Naive B cell (primary cell): Measurements from ENCODE around the gene MSI2. TPM values are rescaled to one million over a fixed set of nuclear protein-coding genes. Genes with fewer than 3 reads are reported as not detected.

Experiments
- ATAC-seq, 2 donors: fragments of 150-1000 bp; cut with Tn5 transposase; 2 replicates each; pipeline ENCODE4 v1.10.0; 2021; ENCODE audit warnings: low read depth in 2 of 2, mild to moderate bottlenecking in 2 of 2, moderate library complexity in 2 of 2
- DNase-seq: peaks from one replicate; pipeline ENCODE4 v3.0.0; 2022
- H3K27ac Mint-ChIP-seq, 6 donors: one replicate each; pipeline ENCODE4 v1.8.0; 2020 to 2022; ENCODE audit warnings: mild to moderate bottlenecking in 6 of 6, mixed read lengths in 6 of 6, moderate library complexity in 5 of 6, inconsistent platforms in 2 of 6
- H3K27me3 Mint-ChIP-seq, 3 donors: one replicate each; pipeline ENCODE4 v1.8.0; 2021 to 2022; ENCODE audit warnings: mixed read lengths in 3 of 3, mild to moderate bottlenecking in 1 of 3
- H3K36me3 Mint-ChIP-seq, 2 donors: one replicate each; pipeline ENCODE4 v1.8.0; 2020 to 2022; ENCODE audit warnings: mixed read lengths in 2 of 2, inconsistent platforms in 1 of 2, mild to moderate bottlenecking in 1 of 2
- H3K4me1 Mint-ChIP-seq, 3 donors: one replicate each; pipeline ENCODE4 v1.8.0; 2020 to 2022; ENCODE audit warnings: mixed read lengths in 3 of 3, inconsistent platforms in 1 of 3, mild to moderate bottlenecking in 1 of 3, moderate library complexity in 1 of 3
- H3K4me3 Mint-ChIP-seq, 8 donors: one replicate each; pipeline ENCODE4 v1.8.0; 2020 to 2022; ENCODE audit warnings: mild to moderate bottlenecking in 8 of 8, mixed read lengths in 8 of 8, moderate library complexity in 8 of 8, inconsistent platforms in 2 of 8
- H3K9me3 Mint-ChIP-seq, 7 donors: one replicate each; pipeline ENCODE4 v1.8.0; 2020 to 2022; ENCODE audit warnings: mixed read lengths in 7 of 7, mild to moderate bottlenecking in 5 of 7, inconsistent platforms in 2 of 7, moderate library complexity in 1 of 7
- polyA plus RNA-seq, 6 donors: library from polyadenylated mRNA; unstranded; fragments of 300-500 nt; fragmentation: Illumina TruSeq; gene quantifications; one replicate each; pipeline ENCODE4 v1.2.3, GENCODE V29; 2021; ENCODE audit warnings: low read depth in 6 of 6

Gene MSI2
- polyA plus RNA-seq, 6 donors from 2014 or later = 4.0 to 11.3 (median 6.8) TPM

DNA sequence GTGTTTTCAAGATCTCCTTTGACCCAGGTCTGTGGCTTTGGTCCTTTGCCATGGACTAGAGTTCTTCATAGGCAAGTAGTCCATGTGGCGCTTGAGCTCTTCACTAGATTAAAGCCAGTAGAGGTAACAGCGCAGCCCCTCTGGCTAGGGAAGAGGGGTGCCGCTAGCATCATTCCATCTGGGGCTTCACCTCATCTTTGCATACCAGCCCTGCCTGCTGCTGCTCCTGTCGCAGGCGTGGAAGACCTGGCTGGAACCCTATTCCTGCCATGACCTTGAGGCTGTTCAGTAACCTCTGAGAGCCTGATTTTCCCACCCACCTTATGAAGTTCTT lies 198.4 kb downstream of the MSI2 start:
- ATAC-seq = peak in 1 of 2 donors; percentile 18

DNA sequence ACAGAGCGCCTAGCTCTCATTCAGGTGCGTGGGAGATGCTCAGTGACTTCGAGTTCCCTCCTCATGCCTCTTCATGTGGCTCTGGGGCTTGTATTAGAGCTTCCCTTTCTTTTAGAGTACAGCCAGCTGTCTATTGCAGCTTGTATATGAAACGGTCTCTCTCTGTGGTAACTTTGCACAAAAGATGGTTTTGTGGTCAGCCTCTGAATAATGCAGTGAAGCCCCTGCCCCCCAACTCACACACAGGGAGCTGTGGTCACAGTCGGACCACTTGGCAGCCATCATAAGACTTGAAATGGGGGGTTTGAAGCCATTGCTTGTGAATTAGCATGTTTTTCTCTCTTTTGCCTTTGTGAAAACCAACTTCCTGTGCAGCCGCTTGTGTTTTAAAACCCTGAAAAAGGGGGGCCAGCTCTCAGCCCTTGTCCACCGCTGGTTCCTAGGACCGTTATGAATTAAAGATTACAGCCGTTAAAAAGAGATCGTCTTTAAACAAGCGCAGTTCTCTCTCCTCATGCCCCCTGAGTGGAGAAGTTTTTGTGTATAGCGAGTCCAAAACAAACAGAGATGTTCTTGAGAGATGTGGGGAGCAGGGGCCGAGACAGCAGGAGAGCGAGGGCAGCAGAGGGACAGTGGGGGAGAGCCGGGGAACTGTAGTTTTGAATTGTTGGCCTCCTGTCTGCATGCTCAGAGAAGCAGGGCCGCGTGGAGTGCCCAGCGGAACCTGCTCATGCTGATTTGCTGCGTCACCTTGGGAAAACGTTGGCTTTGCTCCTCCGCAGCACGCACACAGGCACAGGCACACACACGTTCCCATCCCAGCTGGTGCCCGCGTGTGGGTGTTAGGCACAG lies 199.0 kb downstream of the MSI2 start:
- DNase-seq (peak; percentile 33), ATAC-seq (peak; percentile 79 to 87)
- H3K27me3 Mint-ChIP-seq = no peaks in the 10 kb centered on the region
- H3K27ac Mint-ChIP-seq = peak overlapping the region in 5 of 6 donors; percentile 67 to 93 (median 87)
- H3K4me1 Mint-ChIP-seq = peaks cover 37 to 68% (median 56%) of the 10 kb centered on the region in 3 donors
- H3K9me3 Mint-ChIP-seq = no peaks in the 10 kb centered on the region
- no peaks in the 10 kb centered on the region for H3K36me3 Mint-ChIP-seq
- H3K4me3 Mint-ChIP-seq = peak overlapping the region in 7 of 8 donors; percentile 64 to 92 (median 75)

More for the DNA sequence above, 198.4 kb downstream of the MSI2 start:
- DNase-seq = no peak
- H3K4me1 Mint-ChIP-seq = peaks cover 33 to 67% (median 55%) of the 10 kb centered on the region in 3 donors
- no peaks in the 10 kb centered on the region for H3K9me3 Mint-ChIP-seq
- H3K27me3 Mint-ChIP-seq = no peaks in the 10 kb centered on the region
- H3K27ac Mint-ChIP-seq = peak overlapping the region in 5 of 6 donors; percentile 27 to 92 (median 83)
- H3K36me3 Mint-ChIP-seq = no peaks in the 10 kb centered on the region
- H3K4me3 Mint-ChIP-seq = peak overlapping the region in 7 of 8 donors; percentile 64 to 92 (median 75)

GRCh38 chr17:57456622-57457021 lies 200.3 kb downstream of the MSI2 start:
- Mint-ChIP-seq H3K4me3 (peak overlapping the region in 2 of 8 donors; percentile 1 to 35), H3K4me1 (peaks cover 39 to 71% (median 63%) of the 10 kb centered on the region in 3 donors), H3K27ac (peak overlapping the region in 1 of 6 donors; percentile 12), H3K27me3 (no peaks in the 10 kb centered on the region), H3K9me3 (no peaks in the 10 kb centered on the region), H3K36me3 (no peaks in the 10 kb centered on the region)
- ATAC-seq (no peak), DNase-seq (no peak)

GRCh38 chr17:57457188-57457587 lies 200.9 kb downstream of the MSI2 start:
- DNase-seq (no peak), ATAC-seq (no peak)
- no peaks in the 10 kb centered on the region for H3K9me3 Mint-ChIP-seq
- no peak overlapping the region for H3K4me3 Mint-ChIP-seq
- H3K27me3 Mint-ChIP-seq = no peaks in the 10 kb centered on the region
- H3K27ac Mint-ChIP-seq = no peak overlapping the region
- H3K36me3 Mint-ChIP-seq = peaks cover 0 to 5% of the 10 kb centered on the region in 2 donors
- H3K4me1 Mint-ChIP-seq = peaks cover 40 to 73% (median 63%) of the 10 kb centered on the region in 3 donors

GRCh38 chr17:57458718-57459285 lies 202.5 kb downstream of the MSI2 start:
- no peak for DNase-seq
- peaks cover 53 to 84% (median 64%) of the 10 kb centered on the region in 3 donors for H3K4me1 Mint-ChIP-seq
- no peaks in the 10 kb centered on the region for H3K9me3 Mint-ChIP-seq
- H3K36me3 Mint-ChIP-seq = peaks cover 0 to 6% of the 10 kb centered on the region in 2 donors
- ATAC-seq = no peak
- no peak overlapping the region for H3K4me3 Mint-ChIP-seq
- no peaks in the 10 kb centered on the region for H3K27me3 Mint-ChIP-seq
- H3K27ac Mint-ChIP-seq = peak overlapping the region in 2 of 6 donors; percentile 21 to 85

GRCh38 chr17:57459286-57459915 lies 203.1 kb downstream of the MSI2 start:
- no peak overlapping the region for H3K4me3 Mint-ChIP-seq
- H3K36me3 Mint-ChIP-seq = peaks cover 0 to 6% of the 10 kb centered on the region in 2 donors
- peaks cover 0 to 1% (median 0%) of the 10 kb centered on the region in 7 donors for H3K9me3 Mint-ChIP-seq
- H3K4me1 Mint-ChIP-seq = peaks cover 58 to 84% (median 65%) of the 10 kb centered on the region in 3 donors
- DNase-seq = no peak
- ATAC-seq = no peak
- no peaks in the 10 kb centered on the region for H3K27me3 Mint-ChIP-seq
- peak overlapping the region in 2 of 6 donors; percentile 21 to 85 for H3K27ac Mint-ChIP-seq

- ATAC-seq (no peak), DNase-seq (no peak)
- H3K4me1 Mint-ChIP-seq = peaks cover 48 to 84% (median 59%) of the 10 kb centered on the region in 3 donors
- H3K27me3 Mint-ChIP-seq = no peaks in the 10 kb centered on the region
- H3K4me3 Mint-ChIP-seq = peak overlapping the region in 1 of 8 donors; percentile 19
- H3K36me3 Mint-ChIP-seq = peaks cover 0 to 6% of the 10 kb centered on the region in 2 donors
- H3K27ac Mint-ChIP-seq = no peak overlapping the region
- peaks cover 0 to 1% (median 0%) of the 10 kb centered on the region in 7 donors for H3K9me3 Mint-ChIP-seq
Measured at GRCh38 chr17:57461082-57461481, 204.8 kb downstream of the MSI2 start.

- Mint-ChIP-seq H3K27me3 (no peaks in the 10 kb centered on the region), H3K9me3 (peaks cover 0 to 1% (median 0%) of the 10 kb centered on the region in 7 donors), H3K27ac (peak overlapping the region in 5 of 6 donors; percentile 11 to 91 (median 80)), H3K36me3 (peaks cover 0 to 6% of the 10 kb centered on the region in 2 donors), H3K4me1 (peaks cover 45 to 87% (median 68%) of the 10 kb centered on the region in 3 donors), H3K4me3 (peak overlapping the region in 3 of 8 donors; percentile 8 to 57 (median 10))
- DNase-seq (no peak), ATAC-seq (no peak)
Measured at GRCh38 chr17:57462007-57462579, 205.8 kb downstream of the MSI2 start.

DNA sequence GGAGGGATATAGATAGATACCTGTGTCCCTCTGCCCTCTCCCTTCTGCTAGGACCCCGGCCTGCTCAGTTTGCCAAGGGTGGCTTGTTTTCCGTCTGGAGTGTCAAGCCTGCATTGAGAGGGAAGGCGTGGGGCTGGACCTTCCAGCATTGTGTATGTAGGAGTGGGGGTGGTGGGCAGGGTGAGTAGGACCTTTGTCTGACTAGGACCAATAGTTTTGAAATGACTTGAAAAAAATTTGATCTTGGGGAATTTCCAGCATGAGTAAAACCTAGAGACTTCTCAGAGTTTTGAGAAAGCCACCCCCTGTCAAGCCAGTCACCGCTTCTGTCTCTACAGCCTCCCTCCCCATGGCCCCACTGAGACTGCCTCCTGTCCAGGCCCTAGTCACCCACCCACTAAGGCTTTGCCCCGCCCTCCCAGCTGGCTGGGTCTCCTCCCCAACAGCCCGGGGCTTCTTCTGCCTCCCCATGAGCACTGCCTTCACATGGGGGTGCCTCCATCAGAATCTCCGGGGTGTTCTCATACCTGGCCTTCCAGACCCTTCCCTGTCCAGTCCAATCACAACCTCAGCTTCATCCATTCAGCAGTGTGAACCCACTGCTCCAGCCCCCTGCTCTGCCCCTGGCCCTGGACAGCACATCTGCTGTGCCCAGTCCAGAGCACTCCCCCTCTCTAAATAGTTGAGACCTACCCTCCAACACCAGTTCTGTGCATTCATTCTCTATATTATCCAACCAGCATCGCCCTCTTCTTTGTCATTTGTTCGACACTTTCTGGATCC lies 207.0 kb downstream of the MSI2 start:
- peak overlapping the region in 4 of 6 donors; percentile 34 to 87 (median 66) for H3K27ac Mint-ChIP-seq
- H3K36me3 Mint-ChIP-seq = peaks cover 0 to 6% of the 10 kb centered on the region in 2 donors
- peak in 1 of 2 donors; percentile 23 for ATAC-seq
- no peak for DNase-seq
- peak overlapping the region in 1 of 8 donors; percentile 59 for H3K4me3 Mint-ChIP-seq
- no peaks in the 10 kb centered on the region for H3K27me3 Mint-ChIP-seq
- peaks cover 49 to 97% (median 79%) of the 10 kb centered on the region in 3 donors for H3K4me1 Mint-ChIP-seq
- H3K9me3 Mint-ChIP-seq = peaks cover 0 to 3% (median 0%) of the 10 kb centered on the region in 7 donors

- H3K4me1 Mint-ChIP-seq = peaks cover 57 to 97% (median 86%) of the 10 kb centered on the region in 3 donors
- H3K9me3 Mint-ChIP-seq = peaks cover 0 to 3% (median 0%) of the 10 kb centered on the region in 7 donors
- peak overlapping the region; percentile 47 to 87 (median 67) for H3K27ac Mint-ChIP-seq
- no peaks in the 10 kb centered on the region for H3K27me3 Mint-ChIP-seq
- peak overlapping the region in 1 of 8 donors; percentile 53 for H3K4me3 Mint-ChIP-seq
- ATAC-seq (no peak), DNase-seq (no peak)
- H3K36me3 Mint-ChIP-seq = peaks cover 0 to 6% of the 10 kb centered on the region in 2 donors
Measured at GRCh38 chr17:57464191-57464864, 208.0 kb downstream of the MSI2 start.

DNA sequence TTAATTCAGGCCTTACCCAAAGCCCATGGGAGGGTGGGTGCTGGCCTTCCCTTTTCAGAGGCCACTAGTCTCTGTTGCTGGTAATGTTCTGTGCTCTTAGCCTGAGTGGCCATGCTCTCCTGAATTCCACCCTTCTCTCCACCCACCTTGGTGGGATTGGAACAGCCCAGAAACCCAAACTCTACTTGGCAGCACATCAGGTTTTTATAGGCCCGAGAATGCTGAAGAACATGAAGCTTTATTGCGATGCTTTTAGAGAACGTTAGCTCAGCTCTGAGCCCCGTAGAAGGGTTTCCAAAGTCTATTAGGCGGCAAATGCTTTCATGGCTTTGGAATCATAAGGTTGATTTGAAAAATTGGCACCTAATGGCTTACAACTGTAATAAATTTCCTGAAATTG lies 209.3 kb downstream of the MSI2 start:
- ATAC-seq (no peak), DNase-seq (no peak)
- Mint-ChIP-seq H3K27ac (peak overlapping the region in 2 of 6 donors; percentile 40 to 64), H3K9me3 (peaks cover 0 to 3% (median 0%) of the 10 kb centered on the region in 7 donors), H3K36me3 (peaks cover 0 to 6% of the 10 kb centered on the region in 2 donors), H3K27me3 (no peaks in the 10 kb centered on the region), H3K4me1 (peaks cover 58 to 99% (median 86%) of the 10 kb centered on the region in 3 donors), H3K4me3 (no peak overlapping the region)

DNA sequence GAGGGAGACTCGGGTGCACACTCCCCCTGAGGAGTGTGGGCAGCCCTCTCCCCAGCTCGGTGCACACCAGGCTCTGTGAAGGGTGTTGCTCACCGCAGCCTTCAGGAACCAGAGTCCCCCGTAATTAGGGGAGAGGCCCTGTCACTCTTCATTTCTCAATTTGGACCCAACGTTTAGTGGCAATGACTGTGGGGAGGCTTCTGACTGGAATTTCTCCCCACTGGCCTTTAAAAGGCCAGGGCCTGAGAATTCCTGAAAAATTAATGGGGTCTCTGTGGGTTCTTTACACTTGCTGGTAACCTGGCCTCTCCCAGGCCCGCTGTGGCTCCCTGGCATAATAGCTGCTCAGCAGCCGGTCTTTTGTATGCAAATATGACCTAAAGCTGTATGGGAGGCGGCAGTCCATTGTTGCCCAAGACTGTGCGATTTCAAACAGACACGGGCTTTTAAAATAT lies 209.7 kb downstream of the MSI2 start:
- H3K4me1 Mint-ChIP-seq = peaks cover 55 to 96% (median 81%) of the 10 kb centered on the region in 3 donors
- no peak overlapping the region for H3K27ac Mint-ChIP-seq
- no peaks in the 10 kb centered on the region for H3K27me3 Mint-ChIP-seq

More for the DNA sequence above, 209.7 kb downstream of the MSI2 start:
- peaks cover 0 to 6% of the 10 kb centered on the region in 2 donors for H3K36me3 Mint-ChIP-seq
- ATAC-seq = no peak
- no peak for DNase-seq
- H3K4me3 Mint-ChIP-seq = no peak overlapping the region
- peaks cover 0 to 3% (median 0%) of the 10 kb centered on the region in 7 donors for H3K9me3 Mint-ChIP-seq
